Fibroblast of skin of right quadriceps (primary cell): ENCODE results near the gene CDR2L.

ENCODE experiments used
- DNase-seq: peaks from one replicate; pipeline ENCODE4 v3.0.0-alpha.2; 2013

CDR2L gene

GRCh38 chr17:74987418-74987908, at the start of gene CDR2L:
Gene CDR2L, plus strand, starts transcription at chr17:74987632. Its CDS starts 412 bp downstream, at chr17:74988044.
- DNase-seq: peak; percentile 91

GRCh38 chr17:74938194-74938950, 49.1 kb upstream of the CDR2L start:
- no peak for DNase-seq

- DNase-seq: no peak
These were observed 47.9 kb upstream of the CDR2L start for GRCh38 chr17:74939534-74939933.

GRCh38 chr17:74941128-74941725, 46.2 kb upstream of the CDR2L start:
- DNase-seq: no peak

DNA sequence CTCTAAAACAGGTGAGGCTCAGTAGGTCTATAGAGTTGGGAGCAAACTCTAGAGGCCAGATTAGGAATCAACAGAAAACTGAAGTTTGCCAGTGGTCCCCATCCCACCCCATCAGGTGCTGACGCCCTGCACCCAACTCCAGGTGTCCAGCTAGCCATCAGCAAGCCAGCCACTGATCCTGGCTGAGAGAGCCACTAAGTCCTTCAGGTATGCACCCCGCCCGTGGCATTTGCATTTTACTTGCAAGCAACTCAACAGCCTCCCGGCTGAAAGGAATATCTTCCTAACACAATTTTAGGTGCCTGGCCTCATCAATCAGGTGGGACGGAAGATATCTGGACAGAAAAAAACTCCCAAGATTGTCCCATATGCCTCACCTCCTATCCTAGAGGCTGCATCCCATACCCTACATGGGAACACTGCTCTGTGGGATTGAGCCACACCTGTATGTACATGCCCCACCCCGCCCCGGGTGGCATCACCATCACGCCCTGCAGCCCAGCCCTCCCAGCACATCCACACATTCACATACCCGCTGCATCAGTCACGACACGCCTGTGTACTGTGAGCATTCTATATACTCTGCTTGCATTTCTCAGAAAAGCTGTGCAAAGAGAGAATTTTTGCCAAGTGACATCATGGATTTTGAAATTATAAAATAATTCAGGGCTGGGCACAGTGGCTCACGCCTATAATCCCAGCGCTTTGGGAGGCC, 43.5 kb upstream of the CDR2L start:
- no peak for DNase-seq

DNA sequence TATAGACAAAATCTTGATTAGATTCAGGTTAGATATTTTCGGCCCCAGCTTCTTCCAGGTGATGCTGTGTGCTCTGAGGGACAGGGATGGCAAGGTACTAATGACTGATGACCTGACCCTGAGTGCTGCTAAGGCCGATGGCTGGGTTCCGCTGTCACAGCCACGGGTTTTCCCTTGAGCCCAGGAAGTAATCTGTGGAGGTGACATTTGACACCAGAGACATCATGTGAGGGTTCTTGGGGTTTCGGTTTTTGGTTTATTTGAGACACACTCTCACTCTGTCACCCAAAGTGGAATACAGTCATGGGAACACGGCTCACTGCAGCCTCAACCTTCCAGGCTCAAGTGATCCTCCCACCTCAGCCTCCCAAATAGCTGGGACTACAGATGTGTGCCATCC, 41.9 kb upstream of the CDR2L start:
- DNase-seq: no peak

- no peak for DNase-seq
These were observed 40.8 kb upstream of the CDR2L start for GRCh38 chr17:74946641-74947040.

GRCh38 chr17:74947041-74947754, 40.2 kb upstream of the CDR2L start:
- DNase-seq: no peak

DNA sequence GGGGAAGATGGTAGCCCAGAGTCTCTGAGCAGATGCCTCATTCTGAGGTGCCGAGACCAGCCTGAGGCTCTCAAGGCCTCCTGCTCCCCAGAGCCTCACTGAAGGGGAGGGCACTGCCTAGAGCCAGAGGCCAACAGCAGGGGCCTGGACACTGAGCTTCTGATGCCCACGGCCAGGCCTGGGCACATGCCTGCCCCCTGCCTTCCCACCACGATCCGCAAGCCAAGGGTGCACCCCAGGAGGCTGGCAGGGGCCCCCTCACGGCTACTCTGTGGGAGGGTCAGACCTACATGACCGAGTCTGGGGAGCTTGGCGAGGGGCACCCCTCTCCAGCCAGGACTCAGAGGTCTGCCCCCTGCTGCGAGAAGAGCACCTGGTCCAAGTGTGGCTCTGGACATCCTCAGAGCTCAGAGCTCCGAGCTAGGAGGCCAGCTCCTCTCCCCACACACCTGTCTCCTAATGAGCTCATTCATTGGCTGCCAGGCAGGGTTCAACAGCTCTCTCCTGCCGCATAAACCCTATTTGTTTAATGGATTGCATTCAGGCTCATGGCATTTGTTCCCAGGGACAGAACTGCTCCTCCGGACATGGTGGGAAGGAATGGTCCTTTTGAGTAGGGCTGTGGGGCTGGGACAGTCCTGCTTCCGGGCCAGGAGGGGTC, 37.8 kb upstream of the CDR2L start:
- no peak for DNase-seq

DNA sequence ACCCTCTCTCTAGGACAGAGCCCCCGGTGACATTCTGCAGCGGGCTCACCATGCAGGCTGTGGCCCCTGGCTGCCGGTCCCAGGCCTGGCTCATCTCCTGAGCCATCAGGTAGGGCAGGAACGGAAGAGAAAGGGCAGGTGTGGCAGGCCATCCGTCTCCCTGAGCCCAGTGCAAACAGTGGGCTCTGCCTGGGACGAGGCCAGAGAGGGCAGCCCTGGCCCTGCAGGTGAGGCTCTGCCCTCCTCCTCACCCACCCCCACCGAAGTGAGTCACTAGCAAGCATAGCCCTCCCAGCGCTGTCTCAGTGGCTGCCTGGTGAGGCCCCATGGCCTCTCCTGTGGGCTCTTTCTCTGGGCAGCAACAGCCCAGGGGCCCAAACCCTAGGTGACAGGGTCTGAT, 37.2 kb upstream of the CDR2L start:
- DNase-seq: no peak

DNA sequence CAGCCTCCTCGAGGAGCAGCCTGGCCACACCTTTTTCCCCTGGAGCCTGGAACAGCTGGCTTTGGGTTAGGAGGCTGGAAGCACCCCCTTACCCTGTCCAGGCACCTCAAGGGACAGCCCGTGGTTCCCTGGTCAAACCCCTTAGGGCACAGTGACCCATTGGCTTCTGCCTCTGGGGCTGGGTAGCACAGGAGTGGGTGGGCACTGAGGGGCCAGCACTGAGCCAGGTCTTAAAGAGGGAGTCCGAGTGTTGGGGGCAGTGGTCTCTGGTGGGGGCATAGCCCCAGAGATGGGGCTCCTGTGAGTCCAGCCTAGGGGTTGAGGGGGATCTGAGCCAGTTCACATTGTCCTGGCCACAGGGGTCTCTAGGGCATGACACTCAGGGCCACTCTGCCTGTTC, 36.4 kb upstream of the CDR2L start:
- no peak for DNase-seq

GRCh38 chr17:74951680-74952421, 35.6 kb upstream of the CDR2L start:
- DNase-seq: no peak

DNA sequence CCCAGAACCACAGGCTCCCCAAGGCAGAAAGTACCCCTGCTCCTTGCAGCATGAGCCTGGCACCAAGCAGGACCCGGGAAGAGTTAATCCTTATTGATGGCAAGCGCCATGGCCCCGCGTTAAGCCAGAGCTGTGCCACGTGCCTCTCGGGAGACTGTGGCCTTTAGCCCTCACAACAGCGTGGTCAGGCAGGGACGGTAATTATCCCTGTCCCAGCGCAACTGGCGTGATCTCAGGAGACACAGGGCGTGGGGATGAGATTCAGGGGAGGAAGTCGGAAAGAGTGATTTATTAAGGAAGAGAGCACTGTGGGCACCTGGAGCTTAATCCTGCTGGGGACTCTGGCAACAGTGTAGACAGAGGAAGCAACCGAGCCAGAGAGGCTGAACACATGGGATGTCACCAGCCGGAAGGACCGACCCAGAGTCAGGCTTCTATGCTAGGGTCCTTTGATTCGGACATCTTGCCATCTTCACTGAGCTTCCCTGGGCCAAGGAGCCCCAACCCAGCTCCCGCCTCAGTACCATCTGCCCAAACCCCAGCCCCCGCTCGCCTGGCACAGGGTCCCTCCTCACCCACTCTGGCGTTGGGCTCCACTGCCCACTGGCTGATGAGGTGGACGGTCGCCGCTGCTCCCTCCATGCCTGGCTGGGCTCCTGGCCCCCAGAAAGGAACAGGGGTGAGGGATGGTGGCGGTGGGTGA, 34.9 kb upstream of the CDR2L start:
- DNase-seq: no peak

GRCh38 chr17:74953134-74953687, 34.2 kb upstream of the CDR2L start:
- DNase-seq: no peak

DNA sequence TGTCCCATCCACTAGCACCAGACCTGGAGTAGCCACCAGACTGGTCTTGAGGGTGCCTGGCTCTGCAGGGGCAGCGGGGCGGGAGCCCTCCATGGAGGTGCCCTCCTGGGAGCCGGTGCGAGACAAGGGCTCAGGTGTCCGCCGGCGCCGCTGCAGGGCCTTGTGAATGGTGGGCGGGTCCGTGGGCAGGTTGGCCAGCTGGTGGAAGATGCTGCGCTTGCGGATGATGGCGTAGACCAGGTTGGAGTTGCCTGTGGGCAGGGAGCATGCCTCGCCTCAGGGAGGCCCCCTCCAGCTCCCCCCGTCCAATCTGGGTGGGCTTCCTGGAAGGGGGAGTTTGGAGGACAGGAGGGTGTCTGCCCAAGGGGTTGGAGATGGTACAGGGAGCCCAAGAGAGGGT, 33.3 kb upstream of the CDR2L start:
- DNase-seq: no peak

- DNase-seq: no peak
These were observed 32.6 kb upstream of the CDR2L start for GRCh38 chr17:74954665-74955421.

DNA sequence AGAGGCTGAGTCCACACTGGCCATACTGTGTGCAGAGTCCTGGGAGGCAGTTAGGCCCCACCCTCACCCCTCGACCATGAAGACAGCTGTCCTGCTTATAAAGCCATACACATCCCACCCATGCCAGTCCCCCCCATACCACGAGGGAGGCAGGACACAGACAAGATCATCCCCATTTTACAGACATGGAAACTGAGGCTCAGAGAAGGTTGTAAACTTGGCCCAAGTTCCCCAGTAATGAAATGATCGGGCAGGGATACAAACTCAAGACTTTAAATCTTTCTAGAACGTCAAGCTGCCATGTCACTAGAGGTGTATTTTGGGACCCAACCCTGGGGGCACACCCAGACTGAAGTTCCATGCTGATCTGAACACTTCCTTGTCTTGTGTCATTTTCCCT, 31.3 kb upstream of the CDR2L start:
- no peak for DNase-seq

DNA sequence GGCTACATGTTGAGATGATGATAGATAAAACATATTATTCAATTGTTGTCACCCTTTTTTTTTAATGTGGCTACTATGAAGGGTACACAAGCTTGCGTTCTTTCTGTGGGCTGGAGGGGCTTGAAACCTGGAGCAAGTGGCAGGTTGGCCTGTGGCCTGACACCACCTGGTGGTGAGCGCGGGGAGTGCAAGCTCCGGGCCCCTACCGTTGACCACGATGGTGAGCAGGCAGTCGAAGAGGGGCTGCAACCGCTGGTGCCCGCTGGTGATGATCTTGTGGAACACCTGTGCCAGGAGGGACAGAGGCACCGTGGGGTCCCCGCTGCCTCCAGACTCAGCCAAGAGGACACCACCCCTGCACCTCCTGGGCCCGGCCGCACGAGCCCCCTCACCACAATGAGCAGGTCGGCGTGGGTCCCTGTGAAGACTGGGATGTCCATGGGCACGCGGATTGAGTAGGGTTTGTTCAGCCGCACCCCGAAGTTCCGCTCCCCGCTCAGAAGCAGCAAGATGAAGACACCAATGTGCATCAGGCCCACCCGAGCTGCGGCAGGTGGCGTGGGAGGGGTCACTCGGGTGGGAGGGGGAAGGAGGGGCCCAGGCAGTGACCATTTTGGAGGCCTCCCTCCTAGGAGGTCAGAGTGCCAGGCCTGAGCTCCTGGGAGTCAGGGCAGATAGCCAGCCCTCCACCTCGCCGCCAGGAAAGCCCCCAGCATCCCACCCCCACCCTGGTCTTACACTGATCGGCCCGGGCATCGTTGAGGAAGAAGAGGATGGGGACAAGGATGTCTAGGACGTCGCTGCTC, 29.3 kb upstream of the CDR2L start:
- peak; percentile 32 for DNase-seq

DNA sequence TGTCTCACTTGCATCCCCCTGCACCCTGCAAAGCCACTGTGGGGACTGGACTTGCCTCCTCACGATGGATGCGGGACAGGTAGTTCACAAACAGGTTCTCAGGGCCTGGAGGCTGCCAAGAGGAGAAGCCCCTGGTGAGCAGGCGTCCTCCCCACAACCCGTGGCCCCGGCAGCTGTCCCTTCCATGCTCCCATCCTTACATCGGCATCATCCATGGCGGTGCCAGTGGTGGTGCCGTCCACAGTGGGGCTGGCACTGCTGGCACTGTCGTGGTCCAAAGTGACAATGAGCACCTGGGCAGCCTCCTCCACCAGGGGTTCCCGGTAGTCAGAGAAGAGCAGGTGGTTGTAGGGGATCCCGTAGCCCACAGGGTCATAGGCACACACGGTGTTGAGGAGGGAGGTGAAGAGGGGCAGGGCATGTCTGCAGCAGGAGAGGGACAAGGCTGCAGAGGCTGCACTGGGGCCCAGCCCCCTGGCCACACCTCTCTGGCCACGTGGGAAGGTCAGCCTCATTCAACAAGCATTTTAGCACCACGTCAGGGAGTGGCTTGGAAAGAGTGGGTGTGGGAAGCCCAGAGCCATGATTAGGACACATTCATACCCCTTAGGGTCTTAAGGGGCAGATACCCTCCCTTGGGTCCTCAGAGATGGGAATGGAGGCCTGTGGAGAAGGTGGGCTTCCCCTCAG, 27.5 kb upstream of the CDR2L start:
- no peak for DNase-seq
